ENCODE results near the gene WDCP. TPM values are rescaled to one million over a fixed set of nuclear protein-coding genes. Genes with fewer than 3 reads are reported as not detected.

The WDCP gene
- total and polyA plus RNA-seq, 2 donors (not counting 3 experiments of a cell fraction or from before 2014, with no cell fraction given), result 9.6 to 15.4 TPM

DNA sequence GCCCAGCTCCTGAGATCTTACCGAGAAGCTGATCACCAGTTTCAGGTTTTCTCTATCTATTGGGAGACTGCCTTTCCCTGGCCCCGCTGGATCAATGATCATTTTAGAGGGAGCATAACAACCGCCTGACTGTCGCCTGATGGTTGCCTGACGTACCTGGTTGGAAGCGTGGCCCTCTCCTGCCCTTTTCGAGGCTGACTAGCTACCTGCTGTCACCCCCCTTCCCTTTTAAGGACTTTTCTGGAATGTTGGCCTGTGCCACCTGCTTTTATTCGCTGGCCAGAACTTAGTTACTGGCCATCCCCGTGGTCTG lies 37.9 kb downstream of the WDCP start:
- Histone ChIP-seq H3K4me3 (replicated peaks in 1 of 3; ENCODE audit: insufficient read depth in 1 of 3, low read depth in 1 of 3, low read length in 3 of 3) (no peak overlapping the region), H3K9me1 (replicated peaks; ENCODE audit: control insufficient read depth, extremely low read depth, insufficient read depth, low read length) (no peaks in the 10 kb centered on the region), H3K4me2 (ENCODE audit: insufficient read depth, low read length) (peak overlapping the region; percentile 68), H3K79me2 (ENCODE audit: control insufficient read depth, insufficient read depth, low read length) (no peaks in the 10 kb centered on the region), H4K20me1 (replicated peaks; ENCODE audit: control insufficient read depth, extremely low read depth, insufficient read depth, low read length) (no peaks in the 10 kb centered on the region), H3K27ac (ENCODE audit: insufficient read depth, low read depth, low read length) (no peak overlapping the region), H3K9ac (replicated peaks; ENCODE audit: extremely low read depth, insufficient read depth, low read length) (no peak overlapping the region), H3K27me3 (ENCODE audit: control insufficient read depth in 2 of 2, insufficient read depth in 2 of 2, low read length in 2 of 2) (no peaks in the 10 kb centered on the region), H2AFZ (ENCODE audit: low read depth, low read length) (peak overlapping the region; percentile 88), H3K4me1 (ENCODE audit: control insufficient read depth, extremely low read depth, insufficient read depth, low read length) (peaks cover 9% of the 10 kb centered on the region), H3K9me3 (replicated peaks; ENCODE audit: control insufficient read depth, insufficient read depth, low read length) (no peaks in the 10 kb centered on the region), H3K36me3 (ENCODE audit: control insufficient read depth in 2 of 2, extremely low read depth in 1 of 2, insufficient read depth in 2 of 2, low read length in 2 of 2) (no peaks in the 10 kb centered on the region)
- CTCF ChIA-PET, result no interaction called here
- no TSS peak for BruUV-seq (replicated peaks)
- DNase-seq (ENCODE audit: low read depth, low spot score) (no peak), FAIRE-seq (peak; percentile 63)
- dilution Hi-C loops (cut with MboI; ENCODE audit: extremely low pct_ligation_motif_present, low sequenced_read_pairs), result no loop called here
- no peak for TF ChIP-seq GATA2 (IDR thresholded peaks at IDR 0.05; ENCODE audit: insufficient read depth, insufficient read length, low read depth, low read length)
- TF ChIP-seq CTCF (IDR thresholded peaks at IDR 0.05; ENCODE audit: extremely low read depth in 1 of 2, insufficient read depth in 1 of 2, low read depth in 1 of 2, low read length in 2 of 2), result no peak
- no peak for TF ChIP-seq EZH2 (IDR thresholded peaks at IDR 0.05; ENCODE audit: borderline replicate concordance, low read depth, low read length, severe bottlenecking)
- TF ChIP-seq JUN (IDR thresholded peaks at IDR 0.05; ENCODE audit: borderline replicate concordance, insufficient read depth, insufficient read length, low read depth), result no peak
- no peak for TF ChIP-seq POLR2AphosphoS5 (IDR thresholded peaks at IDR 0.05; ENCODE audit: insufficient read depth, low read depth, low read length)
- TF ChIP-seq POLR2A (IDR thresholded peaks at IDR 0.05; ENCODE audit: low read depth, low read length), result no peak
- no peak for TF ChIP-seq MAX (IDR thresholded peaks at IDR 0.05; ENCODE audit: insufficient read depth, insufficient read length)
- no peak for TF ChIP-seq MYC (IDR thresholded peaks at IDR 0.05; ENCODE audit: low read depth, low read length)
- no peak for TF ChIP-seq FOS (IDR thresholded peaks at IDR 0.05; ENCODE audit: borderline replicate concordance, insufficient read depth, low read length)
- POLR2A ChIA-PET, result no interaction called here
- intact Hi-C loops (cut with micrococcal nuclease), result no loop called here
